Cardiac atrium fibroblast (primary cell): ENCODE data around the gene USP17L17. TPM values are rescaled to one million over a fixed set of nuclear protein-coding genes. Genes with fewer than 3 reads are reported as not detected.

Experiments
- total RNA-seq: library from RNA; depleted of rRNA; stranded (reverse); fragments of >200 nt; gene quantifications from 2 replicates; pipeline ENCODE4 v1.2.3, GENCODE V29; 2015

Gene USP17L17, protein sequence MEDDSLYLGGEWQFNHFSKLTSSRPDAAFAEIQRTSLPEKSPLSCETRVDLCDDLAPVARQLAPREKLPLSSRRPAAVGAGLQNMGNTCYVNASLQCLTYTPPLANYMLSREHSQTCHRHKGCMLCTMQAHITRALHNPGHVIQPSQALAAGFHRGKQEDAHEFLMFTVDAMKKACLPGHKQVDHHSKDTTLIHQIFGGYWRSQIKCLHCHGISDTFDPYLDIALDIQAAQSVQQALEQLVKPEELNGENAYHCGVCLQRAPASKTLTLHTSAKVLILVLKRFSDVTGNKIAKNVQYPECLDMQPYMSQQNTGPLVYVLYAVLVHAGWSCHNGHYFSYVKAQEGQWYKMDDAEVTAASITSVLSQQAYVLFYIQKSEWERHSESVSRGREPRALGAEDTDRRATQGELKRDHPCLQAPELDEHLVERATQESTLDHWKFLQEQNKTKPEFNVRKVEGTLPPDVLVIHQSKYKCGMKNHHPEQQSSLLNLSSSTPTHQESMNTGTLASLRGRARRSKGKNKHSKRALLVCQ
- total RNA-seq, result not detected in 2 replicates

DNA sequence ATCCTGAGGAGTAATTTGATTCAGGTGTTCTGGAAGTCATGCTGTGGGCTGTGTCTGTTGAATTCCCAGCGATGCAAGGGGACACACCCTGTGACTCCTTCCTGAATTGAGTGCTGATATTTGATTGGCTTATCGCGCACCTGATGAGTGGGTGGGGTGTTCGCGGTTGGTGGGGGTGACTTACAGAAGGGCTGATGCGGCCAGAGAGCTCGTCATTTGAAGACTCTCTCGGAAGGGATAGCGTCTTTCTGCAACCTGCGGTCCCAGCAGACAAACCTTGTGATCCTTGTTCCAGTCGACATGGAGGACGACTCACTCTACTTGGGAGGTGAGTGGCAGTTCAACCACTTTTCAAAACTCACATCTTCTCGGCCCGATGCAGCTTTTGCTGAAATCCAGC, at the start of gene USP17L17:
Gene USP17L17 (plus strand): TSS at position 301 of the 400 bp plus-strand sequence. CDS start 0 bp downstream, at position 301.

DNA sequence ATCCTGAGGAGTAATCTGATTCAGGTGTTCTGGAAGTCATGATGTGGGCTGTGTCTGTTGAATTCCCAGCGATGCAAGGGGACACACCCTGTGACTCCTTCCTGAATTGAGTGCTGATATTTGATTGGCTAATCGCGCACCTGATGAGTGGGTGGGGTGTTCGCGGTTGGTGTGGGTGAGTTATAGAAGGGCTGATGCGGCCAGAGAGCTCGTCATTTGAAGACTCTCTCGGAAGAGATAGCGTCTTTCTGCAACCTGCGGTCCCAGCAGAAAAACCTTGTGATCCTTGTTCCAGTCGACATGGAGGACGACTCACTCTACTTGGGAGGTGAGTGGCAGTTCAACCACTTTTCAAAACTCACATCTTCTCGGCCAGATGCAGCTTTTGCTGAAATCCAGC, 33.3 kb upstream of the USP17L17 start, which contains the start of gene USP17L10:
Gene USP17L10 (plus strand): TSS at position 301 of the 400 bp plus-strand sequence. CDS start 0 bp downstream, at position 301.

DNA sequence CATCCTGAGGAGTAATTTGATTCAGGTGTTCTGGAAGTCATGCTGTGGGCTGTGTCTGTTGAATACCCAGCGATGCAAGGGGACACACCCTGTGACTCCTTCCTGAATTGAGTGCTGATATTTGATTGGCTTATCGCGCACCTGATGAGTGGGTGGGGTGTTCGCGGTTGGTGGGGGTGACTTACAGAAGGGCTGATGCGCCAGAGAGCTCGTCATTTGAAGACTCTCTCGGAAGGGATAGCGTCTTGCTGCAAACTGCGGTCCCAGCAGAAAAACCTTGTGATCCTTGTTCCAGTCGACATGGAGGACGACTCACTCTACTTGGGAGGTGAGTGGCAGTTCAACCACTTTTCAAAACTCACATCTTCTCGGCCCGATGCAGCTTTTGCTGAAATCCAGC, 28.6 kb upstream of the USP17L17 start, which contains the start of gene USP17L11:
Gene USP17L11 (plus strand): TSS at position 301 of the 400 bp plus-strand sequence. CDS start 0 bp downstream, at position 301.

DNA sequence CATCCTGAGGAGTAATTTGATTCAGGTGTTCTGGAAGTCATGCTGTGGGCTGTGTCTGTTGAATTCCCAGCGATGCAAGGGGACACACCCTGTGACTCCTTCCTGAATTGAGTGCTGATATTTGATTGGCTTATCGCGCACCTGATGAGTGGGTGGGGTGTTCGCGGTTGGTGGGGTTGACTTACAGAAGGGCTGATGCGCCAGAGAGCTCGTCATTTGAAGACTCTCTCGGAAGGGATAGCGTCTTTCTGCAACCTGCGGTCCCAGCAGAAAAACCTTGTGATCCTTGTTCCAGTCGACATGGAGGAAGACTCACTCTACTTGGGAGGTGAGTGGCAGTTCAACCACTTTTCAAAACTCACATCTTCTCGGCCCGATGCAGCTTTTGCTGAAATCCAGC, 23.8 kb upstream of the USP17L17 start, which contains the start of gene USP17L12:
Gene USP17L12 (plus strand): TSS at position 301 of the 400 bp plus-strand sequence. CDS start 0 bp downstream, at position 301.

DNA sequence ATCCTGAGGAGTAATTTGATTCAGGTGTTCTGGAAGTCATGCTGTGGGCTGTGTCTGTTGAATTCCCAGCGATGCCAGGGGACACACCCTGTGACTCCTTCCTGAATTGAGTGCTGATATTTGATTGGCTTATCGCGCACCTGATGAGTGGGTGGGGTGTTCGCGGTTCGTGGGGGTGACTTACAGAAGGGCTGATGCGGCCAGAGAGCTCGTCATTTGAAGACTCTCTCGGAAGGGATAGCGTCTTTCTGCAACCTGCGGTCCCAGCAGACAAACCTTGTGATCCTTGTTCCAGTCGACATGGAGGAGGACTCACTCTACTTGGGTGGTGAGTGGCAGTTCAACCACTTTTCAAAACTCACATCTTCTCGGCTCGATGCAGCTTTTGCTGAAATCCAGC, 19.1 kb upstream of the USP17L17 start, which contains the start of gene USP17L13:
Gene USP17L13 (plus strand): TSS at position 301 of the 400 bp plus-strand sequence. CDS start 0 bp downstream, at position 301.

DNA sequence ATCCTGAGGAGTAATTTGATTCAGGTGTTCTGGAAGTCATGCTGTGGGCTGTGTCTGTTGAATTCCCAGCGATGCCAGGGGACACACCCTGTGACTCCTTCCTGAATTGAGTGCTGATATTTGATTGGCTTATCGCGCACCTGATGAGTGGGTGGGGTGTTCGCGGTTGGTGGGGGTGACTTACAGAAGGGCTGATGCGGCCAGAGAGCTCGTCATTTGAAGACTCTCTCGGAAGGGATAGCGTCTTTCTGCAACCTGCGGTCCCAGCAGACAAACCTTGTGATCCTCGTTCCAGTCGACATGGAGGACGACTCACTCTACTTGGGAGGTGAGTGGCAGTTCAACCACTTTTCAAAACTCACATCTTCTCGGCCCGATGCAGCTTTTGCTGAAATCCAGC, 9.6 kb upstream of the USP17L17 start, which contains the start of gene USP17L15:
Gene USP17L15 (plus strand): TSS at position 301 of the 400 bp plus-strand sequence. CDS start 0 bp downstream, at position 301.

DNA sequence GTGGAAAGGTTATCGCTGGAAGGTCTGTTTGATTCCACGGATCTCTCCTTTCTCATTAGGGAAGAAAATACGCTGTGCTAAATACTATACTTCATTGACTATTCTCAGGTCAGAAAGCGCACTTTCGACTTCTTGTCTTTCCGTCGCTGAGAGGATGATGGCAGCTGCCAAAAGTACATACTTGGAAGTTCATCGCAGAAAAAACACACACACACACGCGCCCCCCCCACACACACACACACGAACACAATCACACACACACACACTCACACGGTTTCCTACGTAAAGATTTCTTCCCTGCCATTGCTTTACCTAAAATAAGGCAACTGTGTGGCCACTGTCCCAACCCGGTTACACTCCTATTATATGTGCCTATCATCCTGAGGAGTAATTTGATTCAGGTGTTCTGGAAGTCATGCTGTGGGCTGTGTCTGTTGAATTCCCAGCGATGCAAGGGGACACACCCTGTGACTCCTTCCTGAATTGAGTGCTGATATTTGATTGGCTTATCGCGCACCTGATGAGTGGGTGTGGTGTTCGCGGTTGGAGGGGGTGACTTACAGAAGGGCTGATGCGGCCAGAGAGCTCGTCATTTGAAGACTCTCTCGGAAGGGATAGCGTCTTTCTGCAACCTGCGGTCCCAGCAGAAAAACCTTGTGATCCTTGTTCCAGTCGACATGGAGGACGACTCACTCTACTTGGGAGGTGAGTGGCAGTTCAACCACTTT, 4.4 kb downstream of the USP17L17 start, which contains the start of gene USP17L18:
Gene USP17L18 (plus strand): TSS at position 678 of the 728 bp plus-strand sequence. CDS start 0 bp downstream, at position 678.

DNA sequence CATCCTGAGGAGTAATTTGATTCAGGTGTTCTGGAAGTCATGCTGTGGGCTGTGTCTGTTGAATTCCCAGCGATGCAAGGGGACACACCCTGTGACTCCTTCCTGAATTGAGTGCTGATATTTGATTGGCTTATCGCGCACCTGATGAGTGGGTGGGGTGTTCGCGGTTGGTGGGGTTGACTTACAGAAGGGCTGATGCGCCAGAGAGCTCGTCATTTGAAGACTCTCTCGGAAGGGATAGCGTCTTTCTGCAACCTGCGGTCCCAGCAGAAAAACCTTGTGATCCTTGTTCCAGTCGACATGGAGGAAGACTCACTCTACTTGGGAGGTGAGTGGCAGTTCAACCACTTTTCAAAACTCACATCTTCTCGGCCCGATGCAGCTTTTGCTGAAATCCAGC, 9.4 kb downstream of the USP17L17 start, which contains the start of gene USP17L19:
Gene USP17L19 (plus strand): TSS at position 301 of the 400 bp plus-strand sequence. CDS start 0 bp downstream, at position 301.

DNA sequence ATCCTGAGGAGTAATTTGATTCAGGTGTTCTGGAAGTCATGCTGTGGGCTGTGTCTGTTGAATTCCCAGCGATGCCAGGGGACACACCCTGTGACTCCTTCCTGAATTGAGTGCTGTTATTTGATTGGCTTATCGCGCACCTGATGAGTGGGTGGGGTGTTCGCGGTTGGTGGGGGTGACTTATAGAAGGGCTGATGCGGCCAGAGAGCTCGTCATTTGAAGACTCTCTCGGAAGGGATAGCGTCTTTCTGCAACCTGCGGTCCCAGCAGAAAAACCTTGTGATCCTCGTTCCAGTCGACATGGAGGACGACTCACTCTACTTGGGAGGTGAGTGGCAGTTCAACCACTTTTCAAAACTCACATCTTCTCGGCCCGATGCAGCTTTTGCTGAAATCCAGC, 14.1 kb downstream of the USP17L17 start, which contains the start of gene USP17L20:
Gene USP17L20 (plus strand): TSS at position 301 of the 400 bp plus-strand sequence. CDS start 0 bp downstream, at position 301.

DNA sequence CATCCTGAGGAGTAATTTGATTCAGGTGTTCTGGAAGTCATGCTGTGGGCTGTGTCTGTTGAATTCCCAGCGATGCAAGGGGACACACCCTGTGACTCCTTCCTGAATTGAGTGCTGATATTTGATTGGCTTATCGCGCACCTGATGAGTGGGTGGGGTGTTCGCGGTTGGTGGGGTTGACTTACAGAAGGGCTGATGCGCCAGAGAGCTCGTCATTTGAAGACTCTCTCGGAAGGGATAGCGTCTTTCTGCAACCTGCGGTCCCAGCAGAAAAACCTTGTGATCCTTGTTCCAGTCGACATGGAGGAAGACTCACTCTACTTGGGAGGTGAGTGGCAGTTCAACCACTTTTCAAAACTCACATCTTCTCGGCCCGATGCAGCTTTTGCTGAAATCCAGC, 18.9 kb downstream of the USP17L17 start, which contains the start of gene USP17L21:
Gene USP17L21 (plus strand): TSS at position 301 of the 400 bp plus-strand sequence. CDS start 0 bp downstream, at position 301.

DNA sequence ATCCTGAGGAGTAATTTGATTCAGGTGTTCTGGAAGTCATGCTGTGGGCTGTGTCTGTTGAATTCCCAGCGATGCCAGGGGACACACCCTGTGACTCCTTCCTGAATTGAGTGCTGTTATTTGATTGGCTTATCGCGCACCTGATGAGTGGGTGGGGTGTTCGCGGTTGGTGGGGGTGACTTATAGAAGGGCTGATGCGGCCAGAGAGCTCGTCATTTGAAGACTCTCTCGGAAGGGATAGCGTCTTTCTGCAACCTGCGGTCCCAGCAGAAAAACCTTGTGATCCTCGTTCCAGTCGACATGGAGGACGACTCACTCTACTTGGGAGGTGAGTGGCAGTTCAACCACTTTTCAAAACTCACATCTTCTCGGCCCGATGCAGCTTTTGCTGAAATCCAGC, 23.6 kb downstream of the USP17L17 start, which contains the start of gene USP17L22:
Gene USP17L22 (plus strand): TSS at position 301 of the 400 bp plus-strand sequence. CDS start 0 bp downstream, at position 301.

Other genes with a start within 250 kb of the USP17L17 start
- not detected in 2 replicates for gene FAM90A26, start 73.5 kb upstream of the USP17L17 start, total RNA-seq
- gene USP17L10, start 33.2 kb upstream of the USP17L17 start, total RNA-seq, result not detected in 2 replicates
- not detected in 2 replicates for gene USP17L11, start 28.5 kb upstream of the USP17L17 start, total RNA-seq
- not detected in 2 replicates for gene USP17L12, start 23.7 kb upstream of the USP17L17 start, total RNA-seq
- gene USP17L13, start 19.0 kb upstream of the USP17L17 start, total RNA-seq, result not detected in 2 replicates
- not detected in 2 replicates for gene USP17L15, start 9.5 kb upstream of the USP17L17 start, total RNA-seq
- gene USP17L18, start 4.8 kb downstream of the USP17L17 start, total RNA-seq, result not detected in 2 replicates
- not detected in 2 replicates for gene USP17L19, start 9.5 kb downstream of the USP17L17 start, total RNA-seq
- not detected in 2 replicates for gene USP17L20, start 14.2 kb downstream of the USP17L17 start, total RNA-seq
- not detected in 2 replicates for gene USP17L21, start 19.0 kb downstream of the USP17L17 start, total RNA-seq
- gene USP17L22, start 23.7 kb downstream of the USP17L17 start, total RNA-seq, result not detected in 2 replicates
- gene USP17L24, start 81.3 kb downstream of the USP17L17 start, total RNA-seq, result not detected in 2 replicates
- gene USP17L25, start 86.0 kb downstream of the USP17L17 start, total RNA-seq, result not detected in 2 replicates
- gene USP17L26, start 90.8 kb downstream of the USP17L17 start, total RNA-seq, result not detected in 2 replicates
- not detected in 2 replicates for gene USP17L5, start 95.5 kb downstream of the USP17L17 start, total RNA-seq
- gene USP17L27, start 100.3 kb downstream of the USP17L17 start, total RNA-seq, result not detected in 2 replicates
- not detected in 2 replicates for gene USP17L28, start 105.0 kb downstream of the USP17L17 start, total RNA-seq
- gene USP17L29, start 109.8 kb downstream of the USP17L17 start, total RNA-seq, result not detected in 2 replicates
- gene USP17L30, start 119.2 kb downstream of the USP17L17 start, total RNA-seq, result not detected in 2 replicates
- gene DEFB131A, start 200.5 kb downstream of the USP17L17 start, total RNA-seq, result not detected in 2 replicates